SH-SY5Y (cell line): Measurements from ENCODE around the gene CARHSP1.

Source experiments
- GATA2 ChIP-seq: IDR thresholded peaks from 2 replicates; pipeline ENCODE4 v1.6.1; 2011; ENCODE audit warnings: mild to moderate bottlenecking, low read depth, low read length
- GATA3 ChIP-seq: IDR thresholded peaks from 2 replicates; pipeline ENCODE4 v1.6.1; 2011; ENCODE audit warnings: low read depth, mild to moderate bottlenecking, low read length, moderate library complexity

Gene CARHSP1

GRCh38 chr16:8845699-8846298 lies 23.0 kb downstream of the CARHSP1 start:
- TF ChIP-seq GATA3 (no peak), GATA2 (no peak)

GRCh38 chr16:8832717-8833105 lies 36.1 kb downstream of the CARHSP1 start:
- TF ChIP-seq GATA2, result no peak
- TF ChIP-seq GATA3, result no peak

GRCh38 chr16:8831871-8832716 lies 36.7 kb downstream of the CARHSP1 start:
- TF ChIP-seq GATA2, result no peak
- no peak for TF ChIP-seq GATA3

GRCh38 chr16:8831450-8831849 lies 37.4 kb downstream of the CARHSP1 start:
- TF ChIP-seq GATA3 (no peak), GATA2 (no peak)

- TF ChIP-seq GATA2 (no peak), GATA3 (no peak)
Observed at GRCh38 chr16:8828541-8829165, 40.2 kb downstream of the CARHSP1 start.

- peak; percentile 99 for TF ChIP-seq GATA3
- peak; percentile 96 for TF ChIP-seq GATA2
Observed at GRCh38 chr16:8826278-8826879, 42.4 kb downstream of the CARHSP1 start.

- no peak for TF ChIP-seq GATA3
Observed at GRCh38 chr16:8822403-8822802, 46.4 kb downstream of the CARHSP1 start.

- TF ChIP-seq GATA2 (no peak), GATA3 (no peak)
Observed at GRCh38 chr16:8819411-8820034, 49.3 kb downstream of the CARHSP1 start.

GRCh38 chr16:8818504-8819270 lies 50.1 kb downstream of the CARHSP1 start:
- TF ChIP-seq GATA3 (no peak), GATA2 (no peak)

GRCh38 chr16:8816967-8817655 lies 51.7 kb downstream of the CARHSP1 start:
- no peak for TF ChIP-seq GATA3
- TF ChIP-seq GATA2, result no peak

GRCh38 chr16:8814095-8814806 lies 54.6 kb downstream of the CARHSP1 start:
- no peak for TF ChIP-seq GATA2
- TF ChIP-seq GATA3, result no peak

GRCh38 chr16:8812162-8812843 lies 56.5 kb downstream of the CARHSP1 start:
- TF ChIP-seq GATA3 (no peak), GATA2 (no peak)
